Activated B cell treated with CpG ODN at 0.5 μM for 24 hours (primary cell): ENCODE results near the gene HSFY2. TPM values are rescaled to one million over a fixed set of nuclear protein-coding genes. Genes with fewer than 3 reads are reported as not detected.
"Not testable (repeated sequence)": the region's sequence is repeated elsewhere in the genome, so short reads cannot be mapped to it uniquely, and the experiment has no call there.

Experiments
- ATAC-seq: fragments of 200-7000 bp; cut with Tn5 transposase; one replicate; pipeline ENCODE4 v1.10.0; 2021; ENCODE audit warnings: low read depth, mild to moderate bottlenecking, moderate library complexity
- CTCF ChIA-PET: fragments of 350-600 bp; sonication (Branson Sonifier 250); formaldehyde crosslinking; loops from one replicate; lab custom pipeline; 2021; ENCODE audit warnings: antibody characterized with exemption; lab: Charles Lee
- POLR2A ChIA-PET: fragments of 350-600 bp; sonication (Branson Sonifier 250); formaldehyde crosslinking; loops from one replicate; lab custom pipeline; 2021; ENCODE audit warnings: antibody characterized with exemption; lab: Charles Lee
- DNase-seq: peaks from one replicate; pipeline ENCODE4 v3.0.0; 2022
- H3K27ac Mint-ChIP-seq: one replicate; pipeline ENCODE4 v1.8.0; 2020; ENCODE audit warnings: mixed read lengths
- H3K27me3 Mint-ChIP-seq: one replicate; pipeline ENCODE4 v1.8.0; 2021; ENCODE audit warnings: mixed read lengths
- H3K36me3 Mint-ChIP-seq: one replicate; pipeline ENCODE4 v1.8.0; 2021; ENCODE audit warnings: low read depth, mixed read lengths
- H3K4me1 Mint-ChIP-seq: one replicate; pipeline ENCODE4 v1.8.0; 2021; ENCODE audit warnings: mixed read lengths
- H3K4me3 Mint-ChIP-seq: one replicate; pipeline ENCODE4 v1.8.0; 2020; ENCODE audit warnings: mild to moderate bottlenecking, mixed read lengths
- H3K9me3 Mint-ChIP-seq: one replicate; pipeline ENCODE4 v1.8.0; 2020; ENCODE audit warnings: mixed read lengths
- intact Hi-C: fragments of 100-400 bp; cut with micrococcal nuclease; formaldehyde crosslinking; loops from one replicate; pipeline ENCODE4 v1.15.1; 2024
- total RNA-seq: library from RNA; stranded (reverse); gene quantifications from 2 replicates; pipeline ENCODE4 v1.2.3, GENCODE V29; 2022

The HSFY2 gene, protein sequence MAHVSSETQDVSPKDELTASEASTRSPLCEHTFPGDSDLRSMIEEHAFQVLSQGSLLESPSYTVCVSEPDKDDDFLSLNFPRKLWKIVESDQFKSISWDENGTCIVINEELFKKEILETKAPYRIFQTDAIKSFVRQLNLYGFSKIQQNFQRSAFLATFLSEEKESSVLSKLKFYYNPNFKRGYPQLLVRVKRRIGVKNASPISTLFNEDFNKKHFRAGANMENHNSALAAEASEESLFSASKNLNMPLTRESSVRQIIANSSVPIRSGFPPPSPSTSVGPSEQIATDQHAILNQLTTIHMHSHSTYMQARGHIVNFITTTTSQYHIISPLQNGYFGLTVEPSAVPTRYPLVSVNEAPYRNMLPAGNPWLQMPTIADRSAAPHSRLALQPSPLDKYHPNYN
- not detected in 2 replicates for total RNA-seq

DNA sequence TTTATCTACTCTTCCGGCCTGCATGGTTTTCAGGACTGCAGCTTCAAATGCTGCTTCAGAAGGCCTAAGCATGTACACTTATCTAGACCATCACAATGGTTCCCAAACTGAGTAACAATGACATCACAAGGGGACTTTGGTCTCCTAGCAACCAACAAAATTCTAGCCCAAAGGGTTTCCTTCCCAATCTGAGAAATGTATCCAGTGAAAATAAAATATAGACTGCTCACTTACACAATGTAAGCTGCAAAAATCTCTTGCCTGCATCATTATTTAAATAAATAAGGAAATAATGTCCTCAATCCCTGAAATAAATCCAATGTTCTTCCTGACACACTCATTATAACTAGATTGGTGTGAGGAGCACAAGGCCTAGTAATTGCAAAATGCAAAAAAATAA, at the start of gene HSFY2:
Gene HSFY2, minus strand, starts transcription at position 101 of the 400 bp plus-strand sequence. CDS start 117 bp downstream, outside the sequence.
- H3K27ac Mint-ChIP-seq, H3K27me3 Mint-ChIP-seq, CTCF ChIA-PET, H3K9me3 Mint-ChIP-seq, DNase-seq, H3K36me3 Mint-ChIP-seq, H3K4me1 Mint-ChIP-seq, H3K4me3 Mint-ChIP-seq, POLR2A ChIA-PET, intact Hi-C loops, ATAC-seq: not testable (repeated sequence)

DNA sequence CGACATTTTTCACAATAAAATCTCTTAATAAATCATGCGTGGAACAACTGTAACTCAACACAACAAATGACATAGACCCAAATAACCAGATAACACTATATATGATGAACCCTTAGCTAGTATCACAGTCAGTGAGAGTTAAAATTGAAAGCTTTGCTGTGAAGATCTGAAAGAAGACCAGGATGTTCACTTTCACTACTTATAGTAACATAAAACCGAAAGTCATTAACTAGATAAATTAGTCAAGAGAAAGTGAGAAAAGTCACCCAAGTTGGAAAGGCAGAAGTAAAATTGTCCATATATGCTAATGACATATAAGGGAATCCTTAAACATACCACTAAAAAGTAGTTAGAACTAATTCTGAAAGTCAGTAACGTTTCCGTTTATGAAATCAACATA, 42.2 kb upstream of the HSFY2 start:
- H3K9me3 Mint-ChIP-seq, H3K4me3 Mint-ChIP-seq, ATAC-seq, intact Hi-C loops, POLR2A ChIA-PET, CTCF ChIA-PET, H3K27ac Mint-ChIP-seq, H3K27me3 Mint-ChIP-seq, H3K4me1 Mint-ChIP-seq, H3K36me3 Mint-ChIP-seq, DNase-seq: not testable (repeated sequence)

DNA sequence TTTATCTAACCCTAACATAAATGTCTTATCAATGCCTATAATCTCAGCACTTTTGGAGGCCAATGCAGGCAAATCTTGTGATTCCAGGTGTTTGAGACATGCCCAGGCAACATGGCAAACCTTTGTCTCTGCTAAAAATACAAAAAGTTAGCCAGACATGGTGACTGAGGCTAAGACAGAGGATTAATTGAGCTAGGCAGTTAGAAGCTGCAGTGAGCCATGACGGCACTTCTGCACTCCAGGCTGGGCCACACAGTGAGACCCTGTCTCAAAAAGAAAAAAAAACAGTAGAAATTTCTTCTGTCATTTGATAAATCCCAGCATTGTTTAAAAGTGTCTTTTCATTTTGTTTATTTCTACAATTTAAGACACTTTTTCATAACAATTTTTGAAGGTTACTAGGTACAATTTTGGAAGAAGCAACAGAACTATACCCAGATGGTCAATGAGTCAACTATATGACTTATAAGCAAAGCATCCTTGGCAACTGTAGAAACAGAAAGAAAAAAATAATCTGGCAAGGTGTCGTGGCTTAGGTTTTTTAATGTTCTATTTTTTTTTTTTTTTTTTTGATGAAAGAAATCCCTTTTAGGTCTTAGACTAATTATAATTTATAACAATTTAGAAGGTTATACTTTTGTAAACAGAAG, 15.3 kb upstream of the HSFY2 start:
- H3K9me3 Mint-ChIP-seq, intact Hi-C loops, H3K4me3 Mint-ChIP-seq, POLR2A ChIA-PET, H3K27me3 Mint-ChIP-seq, H3K4me1 Mint-ChIP-seq, H3K36me3 Mint-ChIP-seq, ATAC-seq, CTCF ChIA-PET, DNase-seq, H3K27ac Mint-ChIP-seq: not testable (repeated sequence)

DNA sequence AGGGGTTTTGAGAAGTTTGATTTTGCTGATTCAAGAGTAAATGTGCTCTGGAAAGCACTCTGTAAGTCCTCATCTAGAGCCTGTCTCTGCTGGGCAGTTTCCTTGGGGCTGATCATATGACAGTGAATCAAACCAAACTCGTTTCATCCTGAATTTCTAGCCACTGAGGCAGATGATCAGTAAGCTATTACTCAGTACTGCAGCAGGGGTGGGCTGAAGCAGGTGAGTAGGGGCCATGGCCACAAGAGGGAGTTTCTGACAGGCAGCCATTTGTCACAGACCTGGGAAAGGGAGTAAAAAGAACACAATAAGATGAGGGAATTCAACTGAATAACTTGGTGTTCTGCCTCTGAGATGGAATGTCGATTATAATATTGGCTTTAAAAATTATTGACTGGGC, 19.5 kb downstream of the HSFY2 start:
- ATAC-seq, POLR2A ChIA-PET, CTCF ChIA-PET, H3K27me3 Mint-ChIP-seq, H3K4me3 Mint-ChIP-seq, H3K27ac Mint-ChIP-seq, H3K9me3 Mint-ChIP-seq, intact Hi-C loops, H3K36me3 Mint-ChIP-seq, DNase-seq, H3K4me1 Mint-ChIP-seq: not testable (repeated sequence)

DNA sequence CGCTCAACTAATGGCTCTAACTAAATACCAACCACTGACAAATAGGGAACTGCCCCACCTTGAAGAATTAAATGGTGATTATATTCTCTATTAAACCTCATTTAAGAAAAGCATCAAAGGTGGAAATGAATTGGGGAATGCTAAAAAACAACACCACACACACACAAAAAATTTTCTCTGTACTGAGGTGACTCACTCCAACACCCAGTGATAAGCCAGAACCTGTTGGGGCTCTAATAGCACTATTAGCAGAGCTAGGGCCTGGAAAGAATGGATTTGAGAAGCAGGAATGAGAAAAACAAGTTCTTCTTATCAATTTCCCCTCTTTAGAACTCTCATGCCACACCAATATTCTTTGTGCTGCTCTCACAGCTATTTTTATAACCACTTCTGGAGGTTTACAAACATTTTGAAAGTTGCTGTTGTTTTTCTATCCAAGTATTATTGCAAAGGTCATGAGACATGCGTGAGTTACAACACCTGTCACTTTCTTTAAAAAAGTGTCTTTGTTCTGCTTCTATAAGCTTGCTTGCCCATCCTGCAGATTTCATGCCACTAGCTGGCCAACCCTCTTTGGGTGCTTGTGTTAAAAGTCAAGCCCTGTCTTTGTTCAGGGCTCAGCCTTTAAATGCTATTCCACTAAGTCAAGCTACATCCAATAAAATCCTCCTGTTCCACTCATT, 20.3 kb downstream of the HSFY2 start:
- H3K4me3 Mint-ChIP-seq, intact Hi-C loops, POLR2A ChIA-PET, H3K9me3 Mint-ChIP-seq, ATAC-seq, H3K36me3 Mint-ChIP-seq, H3K27ac Mint-ChIP-seq, H3K27me3 Mint-ChIP-seq, H3K4me1 Mint-ChIP-seq, DNase-seq, CTCF ChIA-PET: not testable (repeated sequence)

DNA sequence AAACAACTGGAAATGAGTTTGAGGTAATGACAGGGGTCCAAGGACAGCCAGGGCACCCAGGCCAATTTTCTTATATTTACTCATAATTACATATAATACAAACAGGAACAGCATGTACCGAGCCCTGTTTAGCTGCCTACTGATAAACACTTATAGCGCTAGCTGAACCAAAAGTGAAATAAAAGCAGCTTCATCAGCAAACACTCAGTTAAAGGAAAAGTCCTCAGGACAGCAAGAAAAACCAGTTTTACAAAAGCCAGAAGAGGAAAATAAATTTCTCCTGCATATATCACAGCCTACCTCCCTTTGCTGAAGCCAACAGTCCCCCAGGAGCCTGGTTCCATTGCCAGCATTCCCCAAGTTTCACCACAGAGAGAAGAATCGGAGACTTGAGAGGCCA, 49.8 kb downstream of the HSFY2 start:
- H3K27me3 Mint-ChIP-seq, intact Hi-C loops, H3K27ac Mint-ChIP-seq, H3K9me3 Mint-ChIP-seq, CTCF ChIA-PET, H3K36me3 Mint-ChIP-seq, DNase-seq, H3K4me3 Mint-ChIP-seq, POLR2A ChIA-PET, ATAC-seq, H3K4me1 Mint-ChIP-seq: not testable (repeated sequence)

Other genes with a start within 250 kb of the HSFY2 start
- not detected in 2 replicates for gene HSFY1, start 227.0 kb downstream of the HSFY2 start, total RNA-seq